Measurements from ENCODE around the gene WDSUB1.

Gene WDSUB1

GRCh38 chr2:159249990-159250715, 36.4 kb downstream of the WDSUB1 start:
- no peaks in the 10 kb centered on the region for H4K20me1 ChIP-seq (ENCODE audit: insufficient read depth, low read length)
- no peaks in the 10 kb centered on the region; the same call in 1 of the 2 replicates for H3K79me2 ChIP-seq (ENCODE audit: insufficient read depth, low read length)
- H3K27me3 ChIP-seq (ENCODE audit: insufficient read depth, low read length, poor library complexity): no peaks in the 10 kb centered on the region
- peak; percentile 94 for ATAC-seq (ENCODE audit: insufficient read depth, low read depth)
- peak; percentile 73 for DNase-seq
- H2AFZ ChIP-seq (ENCODE audit: low read depth, low read length): peak overlapping the region; percentile 35
- H3K4me3 ChIP-seq (ENCODE audit: low read depth in 1 of 2, low read length in 2 of 2): peak overlapping the region in 1 of 2 experiments; percentile 42; a peak in 2 of 4 replicates
- peak overlapping the region; percentile 57 for H3K4me2 ChIP-seq (ENCODE audit: insufficient read depth, low read length)
- peak overlapping the region; percentile 55 for H3K9ac ChIP-seq (ENCODE audit: low read depth, low read length)
- peak overlapping the region; percentile 99 for H3K27ac ChIP-seq (ENCODE audit: low read length)
- peaks cover 38% of the 10 kb centered on the region for H3K4me1 ChIP-seq (ENCODE audit: insufficient read depth, low read length)
- TF ChIP-seq CTCF (IDR thresholded peaks at IDR 0.05; ENCODE audit: borderline replicate concordance, extremely low read depth, low read length, poor library complexity, severe bottlenecking) (peak; percentile 9), EZH2 (IDR thresholded peaks at IDR 0.05; ENCODE audit: borderline replicate concordance, low read depth, low read length, severe bottlenecking) (no peak)
- H3K9me3 ChIP-seq (ENCODE audit: insufficient read depth, low read length, severe bottlenecking): peaks cover 3% of the 10 kb centered on the region
- peaks cover 42% of the 10 kb centered on the region for H3K36me3 ChIP-seq (ENCODE audit: insufficient read depth, low read length)

- no peak for DNase-seq
- ATAC-seq (ENCODE audit: insufficient read depth, low read depth): no peak
These were observed 40.0 kb downstream of the WDSUB1 start for GRCh38 chr2:159246325-159246988.

GRCh38 chr2:159243529-159243928, 43.0 kb downstream of the WDSUB1 start:
- Histone ChIP-seq H2AFZ (ENCODE audit: low read depth, low read length) (no peak overlapping the region), H3K4me2 (ENCODE audit: insufficient read depth, low read length) (no peak overlapping the region), H3K4me1 (ENCODE audit: insufficient read depth, low read length) (peaks cover 5% of the 10 kb centered on the region), H3K36me3 (ENCODE audit: insufficient read depth, low read length) (peaks cover 67% of the 10 kb centered on the region), H3K27me3 (ENCODE audit: insufficient read depth, low read length, poor library complexity) (no peaks in the 10 kb centered on the region), H3K79me2 (ENCODE audit: insufficient read depth, low read length) (peaks cover 6% of the 10 kb centered on the region), H3K27ac (ENCODE audit: low read length) (no peak overlapping the region), H4K20me1 (ENCODE audit: insufficient read depth, low read length) (no peaks in the 10 kb centered on the region), H3K4me3 (ENCODE audit: low read depth in 1 of 2, low read length in 2 of 2) (no peak overlapping the region), H3K9me3 (ENCODE audit: insufficient read depth, low read length, severe bottlenecking) (peaks cover 3% of the 10 kb centered on the region), H3K9ac (ENCODE audit: low read depth, low read length) (no peak overlapping the region)
- no peak for TF ChIP-seq CTCF (IDR thresholded peaks at IDR 0.05; ENCODE audit: borderline replicate concordance, extremely low read depth, low read length, poor library complexity, severe bottlenecking)
- no peak for TF ChIP-seq EZH2 (IDR thresholded peaks at IDR 0.05; ENCODE audit: borderline replicate concordance, low read depth, low read length, severe bottlenecking)
- ATAC-seq (ENCODE audit: insufficient read depth, low read depth) (no peak), DNase-seq (no peak)

More at GRCh38 chr2:159246325-159246988, 40.0 kb downstream of the WDSUB1 start:
- H4K20me1 ChIP-seq (ENCODE audit: insufficient read depth, low read length): no peaks in the 10 kb centered on the region
- H3K27me3 ChIP-seq (ENCODE audit: insufficient read depth, low read length, poor library complexity): no peaks in the 10 kb centered on the region
- no peak overlapping the region for H3K27ac ChIP-seq (ENCODE audit: low read length)
- no peak overlapping the region for H3K4me2 ChIP-seq (ENCODE audit: insufficient read depth, low read length)
- H3K9me3 ChIP-seq (ENCODE audit: insufficient read depth, low read length, severe bottlenecking): peaks cover 3% of the 10 kb centered on the region
- peaks cover 6% of the 10 kb centered on the region for H3K79me2 ChIP-seq (ENCODE audit: insufficient read depth, low read length)
- H3K4me1 ChIP-seq (ENCODE audit: insufficient read depth, low read length): peaks cover 34% of the 10 kb centered on the region
- peaks cover 39% of the 10 kb centered on the region for H3K36me3 ChIP-seq (ENCODE audit: insufficient read depth, low read length)
- H3K9ac ChIP-seq (ENCODE audit: low read depth, low read length): no peak overlapping the region
- TF ChIP-seq EZH2 (IDR thresholded peaks at IDR 0.05; ENCODE audit: borderline replicate concordance, low read depth, low read length, severe bottlenecking) (no peak), CTCF (IDR thresholded peaks at IDR 0.05; ENCODE audit: borderline replicate concordance, extremely low read depth, low read length, poor library complexity, severe bottlenecking) (no peak)
- H3K4me3 ChIP-seq (ENCODE audit: low read depth in 1 of 2, low read length in 2 of 2): no peak overlapping the region
- no peak overlapping the region for H2AFZ ChIP-seq (ENCODE audit: low read depth, low read length)
